Measurements from ENCODE around the gene ARNT2.

DNA sequence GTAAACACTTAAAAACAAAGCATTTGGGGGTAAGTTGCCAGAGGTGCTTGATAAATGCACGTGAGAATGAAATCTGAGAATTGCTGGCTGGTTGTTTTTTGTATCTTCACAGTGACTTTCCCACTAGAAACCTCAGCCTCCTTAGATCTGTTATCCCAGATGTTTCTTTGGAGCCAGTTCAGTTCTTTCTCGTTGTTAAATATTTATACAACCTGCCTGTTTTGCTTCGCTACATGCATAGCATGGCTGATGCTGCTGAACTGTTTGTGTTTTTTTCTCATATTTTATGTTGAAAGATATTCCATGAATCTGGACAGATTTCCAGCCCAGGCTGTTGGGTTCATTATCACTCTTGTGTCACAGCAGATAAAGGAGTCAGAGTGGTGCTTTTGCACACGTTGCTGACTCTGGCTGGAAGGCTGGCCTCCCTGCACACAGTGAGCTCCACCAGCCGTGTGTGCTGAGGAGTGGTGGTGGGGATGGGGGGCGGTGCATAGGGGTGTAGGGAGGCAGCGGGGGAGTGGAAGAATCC, 80.2 kb downstream of the ARNT2 start:
- TF ChIP-seq POLR2A (IDR thresholded peaks at IDR 0.05; ENCODE audit: low read length) (no peak), GATA1 (IDR thresholded peaks at IDR 0.05; ENCODE audit: low read depth, low read length) (no peak)
